ENCODE data around the gene SPATA17. TPM values are rescaled to one million over a fixed set of nuclear protein-coding genes. Genes with fewer than 3 reads are reported as not detected.

Gene SPATA17
- total and polyA plus RNA-seq, 2 experiments from 2014 or later: 1.2 to 3.5 TPM

- no peaks in the 10 kb centered on the region for H3K9me2 ChIP-seq (ENCODE audit: insufficient read depth)
- H3K27ac ChIP-seq (ENCODE audit: low read depth): no peak overlapping the region
- no peak for TF ChIP-seq REST (IDR thresholded peaks at IDR 0.05; ENCODE audit: unreplicated experiment)
- Mint-ChIP-seq H3K9me3 (no peaks in the 10 kb centered on the region), H3K4me3 (no peak overlapping the region), H3K27me3 (ENCODE audit: insufficient read depth, low read depth, poor library complexity) (no peaks in the 10 kb centered on the region), H3K27ac (no peak overlapping the region), H3K36me3 (ENCODE audit: low read depth) (no peaks in the 10 kb centered on the region), H3K4me1 (peaks cover 15% of the 10 kb centered on the region; the same call in 2 of the 3 replicates)
- ATAC-seq (no peak), DNase-seq (ENCODE audit: low spot score) (no peak)
- no peaks in the 10 kb centered on the region for H3K36me3 ChIP-seq (ENCODE audit: insufficient read depth)
- H3K79me2 ChIP-seq (replicated peaks; ENCODE audit: insufficient read depth): no peaks in the 10 kb centered on the region
- no peaks in the 10 kb centered on the region for H4K20me1 ChIP-seq (replicated peaks; ENCODE audit: insufficient read depth)
- H3F3A ChIP-seq (replicated peaks; ENCODE audit: low read depth): no peaks in the 10 kb centered on the region
- no peak overlapping the region for H3K4me3 ChIP-seq
- H2AFZ ChIP-seq: no peak overlapping the region
- H3K4me1 ChIP-seq (ENCODE audit: insufficient read depth): peaks cover 13% of the 10 kb centered on the region
- H3K27me3 ChIP-seq (ENCODE audit: insufficient read depth): no peaks in the 10 kb centered on the region
- no peak overlapping the region for H3K4me2 ChIP-seq
These were observed 42.2 kb downstream of the SPATA17 start for GRCh38 chr1:217673387-217673786.

GRCh38 chr1:217674028-217674729, 43.0 kb downstream of the SPATA17 start:
- Mint-ChIP-seq H3K36me3 (ENCODE audit: low read depth) (no peaks in the 10 kb centered on the region), H3K27me3 (ENCODE audit: insufficient read depth, low read depth, poor library complexity) (no peaks in the 10 kb centered on the region), H3K4me3 (no peak overlapping the region), H3K27ac (no peak overlapping the region), H3K4me1 (peaks cover 8% of the 10 kb centered on the region; the same call in 2 of the 3 replicates), H3K9me3 (no peaks in the 10 kb centered on the region)
- ATAC-seq (peak; percentile 87), DNase-seq (ENCODE audit: low spot score) (peak; percentile 3)
- no peak for TF ChIP-seq CREB1 (CRISPR knock-in tag; IDR thresholded peaks at IDR 0.05; ENCODE audit: low read depth)
- Histone ChIP-seq H3K36me3 (ENCODE audit: insufficient read depth) (no peaks in the 10 kb centered on the region), H3K4me3 (no peak overlapping the region), H3K79me2 (replicated peaks; ENCODE audit: insufficient read depth) (no peaks in the 10 kb centered on the region), H2AFZ (peak overlapping the region; percentile 30; the same call in 1 of the 2 replicates), H3K27ac (ENCODE audit: low read depth) (no peak overlapping the region), H4K20me1 (replicated peaks; ENCODE audit: insufficient read depth) (no peaks in the 10 kb centered on the region), H3F3A (replicated peaks; ENCODE audit: low read depth) (no peaks in the 10 kb centered on the region), H3K27me3 (ENCODE audit: insufficient read depth) (no peaks in the 10 kb centered on the region), H3K9me2 (ENCODE audit: insufficient read depth) (no peaks in the 10 kb centered on the region), H3K4me1 (ENCODE audit: insufficient read depth) (peaks cover 5% of the 10 kb centered on the region; the same call in 1 of the 2 replicates), H3K4me2 (no peak overlapping the region)

DNA sequence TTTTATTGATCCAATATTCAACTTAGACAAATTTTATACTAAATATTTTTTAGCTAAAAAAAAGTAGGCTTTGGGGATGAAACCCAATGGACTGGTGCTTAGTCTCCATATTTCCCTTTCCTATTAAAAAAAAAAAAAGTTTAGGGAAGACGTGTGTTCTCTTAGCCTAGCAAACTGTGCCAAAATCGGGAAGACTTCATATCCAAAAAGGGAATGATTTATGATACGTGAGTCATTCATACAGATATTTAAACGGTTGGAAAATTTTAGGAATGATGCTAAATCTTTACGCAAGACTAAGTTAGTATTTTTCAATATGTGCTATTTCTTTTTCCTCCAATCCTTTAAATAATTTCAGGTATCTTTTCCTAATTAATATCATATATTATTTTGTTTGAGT, 50.7 kb downstream of the SPATA17 start:
- H3K9me2 ChIP-seq (ENCODE audit: insufficient read depth): no peaks in the 10 kb centered on the region
- Mint-ChIP-seq H3K9me3 (no peaks in the 10 kb centered on the region), H3K4me1 (no peaks in the 10 kb centered on the region), H3K27ac (no peak overlapping the region), H3K36me3 (ENCODE audit: low read depth) (no peaks in the 10 kb centered on the region), H3K4me3 (no peak overlapping the region), H3K27me3 (ENCODE audit: insufficient read depth, low read depth, poor library complexity) (no peaks in the 10 kb centered on the region)
- H4K20me1 ChIP-seq (replicated peaks; ENCODE audit: insufficient read depth): no peaks in the 10 kb centered on the region
- H3F3A ChIP-seq (replicated peaks; ENCODE audit: low read depth): no peaks in the 10 kb centered on the region
- H3K4me2 ChIP-seq: no peak overlapping the region
- no peaks in the 10 kb centered on the region for H3K27me3 ChIP-seq (ENCODE audit: insufficient read depth)
- ATAC-seq: no peak
- H2AFZ ChIP-seq: no peak overlapping the region
- DNase-seq (ENCODE audit: low spot score): no peak
- no peaks in the 10 kb centered on the region for H3K36me3 ChIP-seq (ENCODE audit: insufficient read depth)
- H3K27ac ChIP-seq (ENCODE audit: low read depth): no peak overlapping the region
- H3K79me2 ChIP-seq (replicated peaks; ENCODE audit: insufficient read depth): no peaks in the 10 kb centered on the region
- no peak overlapping the region for H3K4me3 ChIP-seq
- H3K4me1 ChIP-seq (ENCODE audit: insufficient read depth): no peaks in the 10 kb centered on the region
- TF ChIP-seq ZNF462 (CRISPR knock-in tag; IDR thresholded peaks at IDR 0.05): no peak
- no peak for TF ChIP-seq ZNF331 (CRISPR knock-in tag; IDR thresholded peaks at IDR 0.05; ENCODE audit: low read depth)
- TF ChIP-seq POLR2AphosphoS5 (IDR thresholded peaks at IDR 0.05; ENCODE audit: low read depth): no peak
